HG03139 (cell line): Measurements from ENCODE around the gene CHD9.

ENCODE experiments used
- ATAC-seq: cut with Tn5 transposase; IDR thresholded peaks from one replicate; pipeline ENCODE4 v1.9.1; 2021; ENCODE audit not compliant: unreplicated experiment

CHD9 gene

GRCh38 chr16:53091466-53092211 lies 36.8 kb downstream of the CHD9 start:
- no peak for ATAC-seq

GRCh38 chr16:53092284-53092683 lies 37.5 kb downstream of the CHD9 start:
- no peak for ATAC-seq

GRCh38 chr16:53093162-53093744 lies 38.5 kb downstream of the CHD9 start:
- no peak for ATAC-seq

GRCh38 chr16:53094013-53094630 lies 39.3 kb downstream of the CHD9 start:
- peak; percentile 40 for ATAC-seq

- no peak for ATAC-seq
These were observed 42.4 kb downstream of the CHD9 start for GRCh38 chr16:53097190-53097589.

- ATAC-seq: peak; percentile 55
These were observed 43.9 kb downstream of the CHD9 start for GRCh38 chr16:53098526-53099317.

- peak; percentile 54 for ATAC-seq
These were observed 44.7 kb downstream of the CHD9 start for GRCh38 chr16:53099318-53100130.

GRCh38 chr16:53100131-53100748 lies 45.4 kb downstream of the CHD9 start:
- no peak for ATAC-seq

- ATAC-seq: no peak
These were observed 46.1 kb downstream of the CHD9 start for GRCh38 chr16:53100889-53101288.

- ATAC-seq: no peak
These were observed 49.0 kb downstream of the CHD9 start for GRCh38 chr16:53103811-53104210.

- no peak for ATAC-seq
These were observed 50.8 kb downstream of the CHD9 start for GRCh38 chr16:53105565-53105964.

- no peak for ATAC-seq
These were observed 56.4 kb downstream of the CHD9 start for GRCh38 chr16:53111078-53111791.

GRCh38 chr16:53112015-53112414 lies 57.2 kb downstream of the CHD9 start:
- no peak for ATAC-seq

- ATAC-seq: no peak
These were observed 60.3 kb downstream of the CHD9 start for GRCh38 chr16:53115047-53115446.

GRCh38 chr16:53115773-53116172 lies 61.0 kb downstream of the CHD9 start:
- ATAC-seq: no peak

GRCh38 chr16:53121043-53121620 lies 66.3 kb downstream of the CHD9 start:
- ATAC-seq: no peak

GRCh38 chr16:53121661-53122060 lies 66.9 kb downstream of the CHD9 start:
- ATAC-seq: no peak

GRCh38 chr16:53123747-53124146 lies 69.0 kb downstream of the CHD9 start:
- no peak for ATAC-seq

- ATAC-seq: no peak
These were observed 71.6 kb downstream of the CHD9 start for GRCh38 chr16:53126390-53126789.
